PFSK-1 (cell line): ENCODE measurements around the gene URB2.

Experiments
- FOXP2 ChIP-seq: optimal IDR thresholded peaks from 2 replicates; pipeline ENCODE3; 2011; ENCODE audit warnings: borderline replicate concordance, control low read depth, inconsistent platforms; ENCODE audit not compliant: insufficient read depth; ENCODE audit errors: extremely low read length, extremely low read depth
- POLR2AphosphoS5 ChIP-seq: IDR thresholded peaks from 2 replicates; pipeline ENCODE4 v1.6.1; 2012; ENCODE audit warnings: low read depth, mild to moderate bottlenecking, control low read depth, low read length, moderate library complexity
- REST ChIP-seq, 2 experiments: IDR thresholded peaks; 2 replicates each; pipeline versions ENCODE4 v1.6.1 to v1.8.0; 2011 to 2012; ENCODE audit warnings: low read depth in 2 of 2, low read length in 2 of 2, control low read depth in 1 of 2, inconsistent platforms in 1 of 2, mild to moderate bottlenecking in 1 of 2, moderate library complexity in 1 of 2; ENCODE audit not compliant: insufficient read depth in 1 of 2
- SIN3A ChIP-seq: IDR thresholded peaks from 2 replicates; pipeline ENCODE4 v1.6.1; 2012; ENCODE audit warnings: mild to moderate bottlenecking, low read length, moderate library complexity, borderline replicate concordance; ENCODE audit not compliant: insufficient read depth
- TAF1 ChIP-seq: IDR thresholded peaks from 2 replicates; pipeline ENCODE4 v1.6.1; 2012; ENCODE audit warnings: low read length, control low read depth, borderline replicate concordance; ENCODE audit not compliant: insufficient read depth

The URB2 gene

GRCh38 chr1:229653420-229653819, 27.4 kb downstream of the URB2 start:
- TF ChIP-seq SIN3A, result no peak
- no peak for TF ChIP-seq REST (IDR thresholded peaks at IDR 0.05; ENCODE audit: insufficient read depth in 1 of 2, low read depth in 2 of 2, low read length in 2 of 2)
- TF ChIP-seq TAF1, result no peak
- TF ChIP-seq FOXP2, result no peak
- no peak for TF ChIP-seq POLR2AphosphoS5

GRCh38 chr1:229655781-229656180, 29.7 kb downstream of the URB2 start:
- TF ChIP-seq FOXP2 (no peak), TAF1 (no peak), SIN3A (no peak)

GRCh38 chr1:229657993-229658755, 32.1 kb downstream of the URB2 start:
- TF ChIP-seq TAF1 (no peak), FOXP2 (no peak), POLR2AphosphoS5 (no peak), SIN3A (no peak), REST (IDR thresholded peaks at IDR 0.05; ENCODE audit: insufficient read depth in 1 of 2, low read depth in 2 of 2, low read length in 2 of 2) (no peak)

GRCh38 chr1:229661022-229661877, 35.2 kb downstream of the URB2 start:
- TF ChIP-seq SIN3A, result no peak
- peak; percentile 62 for TF ChIP-seq FOXP2
- peak; percentile 26; the same call in 1 of the 2 replicates for TF ChIP-seq TAF1
- no peak for TF ChIP-seq REST (IDR thresholded peaks at IDR 0.05; ENCODE audit: insufficient read depth in 1 of 2, low read depth in 2 of 2, low read length in 2 of 2)
- TF ChIP-seq POLR2AphosphoS5, result no peak

GRCh38 chr1:229661897-229662296, 35.9 kb downstream of the URB2 start:
- no peak for TF ChIP-seq SIN3A
- no peak for TF ChIP-seq FOXP2
- no peak for TF ChIP-seq TAF1
- no peak for TF ChIP-seq REST (IDR thresholded peaks at IDR 0.05; ENCODE audit: insufficient read depth in 1 of 2, low read depth in 2 of 2, low read length in 2 of 2)
- TF ChIP-seq POLR2AphosphoS5, result no peak
